Measurements from ENCODE around the gene HOXC11.

Gene HOXC11

GRCh38 chr12:54009171-54010052, 36.5 kb downstream of the HOXC11 start:
- DNase-seq (ENCODE audit: low read depth in 2 of 2): no peak

GRCh38 chr12:54010053-54010971, 37.4 kb downstream of the HOXC11 start:
- no peak for DNase-seq (ENCODE audit: low read depth in 2 of 2)

- DNase-seq (ENCODE audit: low read depth in 2 of 2): no peak
Measured at GRCh38 chr12:54010972-54011664, 38.2 kb downstream of the HOXC11 start.

GRCh38 chr12:54011665-54012532, 39.0 kb downstream of the HOXC11 start:
- no peak for DNase-seq (ENCODE audit: low read depth in 2 of 2)

GRCh38 chr12:54012631-54013409, 39.9 kb downstream of the HOXC11 start:
- no peak for DNase-seq (ENCODE audit: low read depth in 2 of 2)

GRCh38 chr12:54014377-54015017, 41.6 kb downstream of the HOXC11 start:
- no peak for DNase-seq (ENCODE audit: low read depth in 2 of 2)

GRCh38 chr12:54015018-54015931, 42.3 kb downstream of the HOXC11 start:
- DNase-seq (ENCODE audit: low read depth in 2 of 2): no peak

GRCh38 chr12:54016051-54016450, 43.1 kb downstream of the HOXC11 start:
- DNase-seq (ENCODE audit: low read depth in 2 of 2): no peak

- no peak for DNase-seq (ENCODE audit: low read depth in 2 of 2)
Measured at GRCh38 chr12:54016478-54016964, 43.6 kb downstream of the HOXC11 start.

GRCh38 chr12:54017027-54017788, 44.3 kb downstream of the HOXC11 start:
- no peak for DNase-seq (ENCODE audit: low read depth in 2 of 2)

GRCh38 chr12:54017878-54018467, 45.0 kb downstream of the HOXC11 start:
- peak; percentile 49 to 56 for DNase-seq (ENCODE audit: low read depth in 2 of 2)

GRCh38 chr12:54018468-54018984, 45.6 kb downstream of the HOXC11 start:
- DNase-seq (ENCODE audit: low read depth in 2 of 2): no peak

GRCh38 chr12:54019091-54019811, 46.3 kb downstream of the HOXC11 start:
- DNase-seq (ENCODE audit: low read depth in 2 of 2): no peak

- DNase-seq (ENCODE audit: low read depth in 2 of 2): no peak
Measured at GRCh38 chr12:54019924-54020590, 47.1 kb downstream of the HOXC11 start.

- no peak for DNase-seq (ENCODE audit: low read depth in 2 of 2)
Measured at GRCh38 chr12:54020591-54021405, 47.9 kb downstream of the HOXC11 start.
